AG04450 (cell line): Measurements from ENCODE around the gene TMEM116. TPM values are rescaled to one million over a fixed set of nuclear protein-coding genes. Genes with fewer than 3 reads are reported as not detected.

Source experiments
- CTCF ChIA-PET: fragments of 300-600, 350-600 bp; formaldehyde crosslinking; extraction: SDS; loops from one replicate; lab custom pipeline; 2022; ENCODE audit warnings: antibody characterized with exemption, inconsistent platforms; lab: Charles Lee
- POLR2A ChIA-PET: fragments of 350-600 bp; formaldehyde crosslinking; extraction: SDS; loops from one replicate; lab custom pipeline; 2021; ENCODE audit warnings: antibody characterized with exemption, inconsistent platforms; lab: Yijun Ruan, JAX
- DNase-seq: peaks from one replicate; pipeline ENCODE4 v3.0.0-alpha.2; 2011; ENCODE audit warnings: low read depth, low spot score
- H3K27ac ChIP-seq: one replicate; pipeline ENCODE4 v1.5.1; 2012; ENCODE audit warnings: low read depth, low read length, control low read depth
- H3K27me3 ChIP-seq: one replicate; pipeline ENCODE4 v1.6.0; 2012; ENCODE audit warnings: low read length; ENCODE audit not compliant: control insufficient read depth, insufficient read depth
- H3K4me3 ChIP-seq: 2 replicates; pipeline ENCODE4 v1.5.1; 2011; ENCODE audit warnings: mild to moderate bottlenecking, low read depth, low read length, control low read depth
- H3K9me3 ChIP-seq: 2 replicates; pipeline ENCODE4 v1.5.1; 2012; ENCODE audit warnings: low read length; ENCODE audit not compliant: control insufficient read depth, insufficient read depth
- polyA plus RNA-seq: library from polyadenylated mRNA; depleted of rRNA; stranded (reverse); fragments of >200 nt; gene quantifications from 2 replicates; pipeline ENCODE4 v1.2.3, GENCODE V29; 2011
- TF ChIP-seq, protein P1 (sequence below): IDR thresholded peaks from 2 replicates; pipeline ENCODE4 v1.5.1; 2011; ENCODE audit warnings: low read depth, low read length, control low read depth, inconsistent platforms

TMEM116 gene
- polyA plus RNA-seq, 1 experiment: 11.1 TPM

DNA sequence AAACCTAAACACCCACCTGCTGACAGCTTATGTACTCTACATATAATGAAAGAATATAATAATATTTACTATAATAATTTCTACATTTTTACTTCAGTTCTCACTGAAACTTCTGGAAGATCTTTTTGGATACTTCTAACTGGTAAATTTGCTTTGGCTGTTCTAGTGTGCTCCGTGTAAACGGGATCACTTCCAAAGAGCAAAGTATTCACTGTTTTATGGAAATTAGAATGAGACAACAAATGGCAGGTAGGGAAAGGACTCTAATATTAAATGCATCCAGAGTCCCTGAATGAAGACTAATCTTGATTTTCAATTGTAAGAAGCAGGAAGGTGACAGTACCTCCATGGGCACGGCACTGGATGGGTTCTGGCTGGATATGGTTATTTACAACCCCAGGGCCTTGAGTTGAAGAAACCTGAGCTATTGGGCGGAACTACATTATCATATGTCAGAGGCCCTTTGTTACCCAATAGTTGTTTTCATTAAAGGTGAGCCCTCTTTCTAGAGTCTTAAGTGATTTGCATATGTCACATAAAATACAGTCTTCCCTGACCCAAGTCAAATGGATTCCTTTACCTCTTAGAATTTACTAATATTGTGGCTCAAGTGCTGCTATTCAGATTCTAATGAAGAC, 10.9 kb upstream of the TMEM116 start:
- H3K27ac ChIP-seq: no peak overlapping the region
- no peak for DNase-seq
- TF ChIP-seq, protein P1, sequence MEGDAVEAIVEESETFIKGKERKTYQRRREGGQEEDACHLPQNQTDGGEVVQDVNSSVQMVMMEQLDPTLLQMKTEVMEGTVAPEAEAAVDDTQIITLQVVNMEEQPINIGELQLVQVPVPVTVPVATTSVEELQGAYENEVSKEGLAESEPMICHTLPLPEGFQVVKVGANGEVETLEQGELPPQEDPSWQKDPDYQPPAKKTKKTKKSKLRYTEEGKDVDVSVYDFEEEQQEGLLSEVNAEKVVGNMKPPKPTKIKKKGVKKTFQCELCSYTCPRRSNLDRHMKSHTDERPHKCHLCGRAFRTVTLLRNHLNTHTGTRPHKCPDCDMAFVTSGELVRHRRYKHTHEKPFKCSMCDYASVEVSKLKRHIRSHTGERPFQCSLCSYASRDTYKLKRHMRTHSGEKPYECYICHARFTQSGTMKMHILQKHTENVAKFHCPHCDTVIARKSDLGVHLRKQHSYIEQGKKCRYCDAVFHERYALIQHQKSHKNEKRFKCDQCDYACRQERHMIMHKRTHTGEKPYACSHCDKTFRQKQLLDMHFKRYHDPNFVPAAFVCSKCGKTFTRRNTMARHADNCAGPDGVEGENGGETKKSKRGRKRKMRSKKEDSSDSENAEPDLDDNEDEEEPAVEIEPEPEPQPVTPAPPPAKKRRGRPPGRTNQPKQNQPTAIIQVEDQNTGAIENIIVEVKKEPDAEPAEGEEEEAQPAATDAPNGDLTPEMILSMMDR: no peak
- no peaks in the 10 kb centered on the region for H3K27me3 ChIP-seq
- H3K9me3 ChIP-seq: no peaks in the 10 kb centered on the region
- CTCF ChIA-PET: interaction anchor here (0.5 to 1.2 kb wide), 5 partner anchors 9 to 162 kb away, joined by 3 to 11 read pairs (median 4); partner anchors contain the start of genes ERP29 and TMEM116
- H3K4me3 ChIP-seq: no peak overlapping the region
- POLR2A ChIA-PET: no interaction called here

DNA sequence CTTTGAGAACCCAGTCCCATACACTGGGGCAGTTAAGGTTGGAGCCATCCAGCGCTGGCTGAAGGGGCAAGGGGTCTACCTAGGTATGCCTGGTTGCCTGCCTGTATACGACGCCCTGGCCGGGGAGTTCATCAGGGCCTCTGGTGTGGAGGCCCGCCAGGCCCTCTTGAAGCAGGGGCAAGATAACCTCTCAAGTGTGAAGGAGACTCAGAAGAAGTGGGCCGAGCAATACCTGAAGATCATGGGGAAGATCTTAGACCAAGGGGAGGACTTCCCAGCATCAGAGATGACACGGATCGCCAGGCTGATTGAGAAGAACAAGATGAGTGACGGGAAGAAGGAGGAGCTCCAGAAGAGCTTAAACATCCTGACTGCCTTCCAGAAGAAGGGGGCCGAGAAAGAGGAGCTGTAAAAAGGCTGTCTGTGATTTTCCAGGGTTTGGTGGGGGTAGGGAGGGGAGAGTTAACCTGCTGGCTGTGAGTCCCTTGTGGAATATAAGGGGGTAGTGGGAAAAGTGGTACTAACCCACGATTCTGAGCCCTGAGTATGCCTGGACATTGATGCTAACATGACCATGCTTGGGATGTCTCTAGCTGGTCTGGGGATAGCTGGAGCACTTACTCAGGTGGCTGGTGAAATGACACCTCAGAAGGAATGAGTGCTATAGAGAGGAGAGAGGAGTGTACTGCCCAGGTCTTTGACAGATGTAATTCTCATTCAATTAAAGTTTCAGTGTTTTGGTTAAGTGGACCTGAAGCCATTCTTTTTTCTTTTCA, 9.5 kb upstream of the TMEM116 start:
- CTCF ChIA-PET: interaction anchor here (1.2 kb wide), 1 partner anchor 8 kb away, joined by 4 read pairs; no protein-coding TSS in a partner anchor
- H3K9me3 ChIP-seq: no peaks in the 10 kb centered on the region
- DNase-seq: no peak
- TF ChIP-seq, protein P1: no peak
- POLR2A ChIA-PET: interaction anchor here (0.7 kb wide), 1 partner anchor 9 kb away, joined by 5 read pairs; the partner anchor contains the start of gene ERP29
- no peak overlapping the region for H3K27ac ChIP-seq
- no peak overlapping the region for H3K4me3 ChIP-seq
- no peaks in the 10 kb centered on the region for H3K27me3 ChIP-seq

DNA sequence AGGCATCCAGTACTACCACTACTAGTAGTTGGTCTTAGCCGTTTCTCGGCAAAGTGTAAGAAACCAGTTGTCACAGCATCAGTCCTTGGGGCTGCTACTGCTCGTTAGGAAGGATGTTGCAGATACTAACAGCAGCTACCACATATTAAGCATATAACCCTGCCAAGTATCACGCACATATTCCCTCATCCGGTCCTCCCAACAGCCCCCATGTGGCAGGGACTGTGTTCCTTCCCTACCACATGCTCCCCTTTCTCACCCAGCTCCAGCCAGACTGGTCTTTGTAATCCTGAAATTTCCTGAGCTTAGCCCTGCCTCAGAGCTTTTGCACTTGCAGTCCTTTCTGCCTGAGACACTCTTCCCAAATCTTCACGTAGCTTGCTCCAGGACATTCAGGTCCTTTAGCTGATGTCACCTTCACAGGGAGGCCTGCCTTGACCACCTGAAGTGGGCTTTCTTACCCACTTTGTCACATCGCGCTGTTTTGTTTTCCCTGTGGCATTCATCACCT, 8.0 kb upstream of the TMEM116 start:
- Histone ChIP-seq H3K27me3 (no peaks in the 10 kb centered on the region), H3K9me3 (no peaks in the 10 kb centered on the region), H3K27ac (no peak overlapping the region), H3K4me3 (no peak overlapping the region)
- CTCF ChIA-PET: interaction anchor here (0.6 to 1.1 kb wide), 3 partner anchors 12 to 77 kb away, joined by 3 to 4 read pairs (median 3); no protein-coding TSS in a partner anchor
- no peak for DNase-seq
- TF ChIP-seq, protein P1: no peak
- POLR2A ChIA-PET: interaction anchor here (0.6 kb wide), 1 partner anchor 49 kb away, joined by 3 read pairs; no protein-coding TSS in a partner anchor

DNA sequence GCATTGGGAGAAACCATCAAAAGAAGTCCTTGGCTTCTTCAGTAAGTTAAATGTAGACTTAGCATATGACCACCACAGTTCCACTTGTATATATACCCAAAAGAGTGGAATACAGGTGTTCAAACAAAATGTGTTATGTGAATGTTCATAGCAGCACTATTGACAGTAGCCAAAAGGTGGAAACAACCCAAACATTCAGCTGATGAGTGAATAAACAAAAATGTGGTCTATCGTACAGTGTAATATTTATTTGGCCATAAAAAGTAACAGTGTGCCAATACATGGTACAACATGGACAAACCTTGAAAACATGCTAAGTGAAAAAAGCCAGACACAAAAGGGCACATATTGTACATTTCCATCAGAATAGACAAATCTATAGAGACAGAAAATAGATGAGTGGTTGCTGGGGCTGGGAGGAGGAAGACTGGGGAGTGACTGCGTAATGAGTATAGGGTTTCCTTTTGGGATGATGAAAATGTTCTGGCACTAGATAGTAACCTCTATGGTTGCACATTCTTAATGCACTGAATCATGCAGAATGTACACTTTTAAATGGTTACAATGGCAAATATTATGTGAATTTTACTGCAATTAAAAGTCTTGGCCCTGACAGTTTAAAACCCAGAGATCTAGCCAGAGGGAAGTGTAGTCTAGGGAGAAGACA, 5.7 kb upstream of the TMEM116 start:
- Histone ChIP-seq H3K27ac (peak overlapping the region; percentile 84), H3K9me3 (peaks cover 5% of the 10 kb centered on the region; the same call in 1 of the 2 replicates), H3K27me3 (no peaks in the 10 kb centered on the region), H3K4me3 (no peak overlapping the region)
- TF ChIP-seq, protein P1: no peak
- POLR2A ChIA-PET: no interaction called here
- peak; percentile 50 for DNase-seq
- CTCF ChIA-PET: interaction anchor here (1.1 kb wide), 1 partner anchor 74 kb away, joined by 4 read pairs; no protein-coding TSS in a partner anchor
